Gastrocnemius medialis (tissue), 4 donors: ENCODE data around the gene SV2B. TPM values are rescaled to one million over a fixed set of nuclear protein-coding genes. Genes with fewer than 3 reads are reported as not detected.

Experiments
- ATAC-seq, 2 donors: fragments of 150-250 bp; one replicate each; pipeline ENCODE4 v1.9.1; 2016
- DNase-seq, 2 donors: peaks; one replicate each; pipeline ENCODE4 v3.0.0-alpha.2; 2019
- H3K27ac ChIP-seq, 4 donors: fragments of 200-600 bp; sonication (generic); 1 replicate in 1 of 4; 2 replicates in 3 of 4; pipeline ENCODE4 v1.5.1; 2016 to 2018; ENCODE audit warnings: mild to moderate bottlenecking in 2 of 4, moderate library complexity in 1 of 4
- H3K27me3 ChIP-seq, 3 donors: fragments of 200-600 bp; sonication (generic) in 2 of 3; 1 replicate in 1 of 3; 2 replicates in 2 of 3; pipeline versions ENCODE4 v1.5.1 to v1.6.0; 2016 to 2019; ENCODE audit warnings: mild to moderate bottlenecking in 1 of 3, moderate library complexity in 1 of 3
- H3K36me3 ChIP-seq, 2 donors: fragments of 200-600 bp; sonication (generic) in 1 of 2; one replicate each; pipeline ENCODE4 v1.5.1; 2017 to 2018
- H3K4me1 ChIP-seq, 2 donors: fragments of 200-600 bp; sonication (generic) in 1 of 2; one replicate each; pipeline ENCODE4 v1.5.1; 2016 to 2017; ENCODE audit warnings: mild to moderate bottlenecking in 2 of 2
- H3K4me3 ChIP-seq, 4 donors: fragments of 200-600 bp; sonication (generic) in 3 of 4; 1 replicate in 1 of 4; 2 replicates in 3 of 4; pipeline ENCODE4 v1.5.1; 2016 to 2019; ENCODE audit warnings: mild to moderate bottlenecking in 2 of 4
- H3K9me3 ChIP-seq, 3 donors: fragments of 200-600 bp; sonication (generic) in 2 of 3; 1 replicate in 1 of 3; 2 replicates in 2 of 3; pipeline ENCODE4 v1.5.1; 2016 to 2019
- POLR2A ChIP-seq, 2 donors: fragments of 450-650 bp; IDR thresholded peaks; one replicate each; pipeline ENCODE4 v1.6.1; 2017; ENCODE audit warnings: antibody characterized with exemption in 2 of 2, mild to moderate bottlenecking in 2 of 2, moderate library complexity in 2 of 2
- in situ Hi-C, 4 donors: fragments of 200-750 bp; cut with MboI; loops; one replicate each; pipeline versions ENCODE4 v1.15.0 to v1.8.0; 2017; ENCODE audit warnings: low sequenced_read_pairs in 4 of 4
- intact Hi-C: fragments of 100-400 bp; cut with DNase I; formaldehyde crosslinking; loops from one replicate; pipeline ENCODE4 v1.15.1; 2023; ENCODE audit warnings: low total_unique reads
- total RNA-seq, 4 donors: library from RNA; depleted of rRNA; stranded (reverse); fragments of >200 nt; gene quantifications; one replicate each; pipeline versions ENCODE4 v1.1.0 to v1.2.3, GENCODE V29; 2016
- TF ChIP-seq, protein P1 (sequence below), 5 experiments: fragments of 450-650 bp in 3 of 5; fragments of 200-600 bp in 2 of 5; sonication (generic) in 2 of 5; IDR thresholded peaks in 4 of 5; conservative IDR thresholded peaks in 1 of 5; 1 replicate in 4 of 5; 2 replicates in 1 of 5; pipeline ENCODE4 v1.5.1; 2016 to 2019; ENCODE audit warnings: antibody characterized with exemption in 5 of 5, mild to moderate bottlenecking in 3 of 5, moderate library complexity in 3 of 5

SV2B gene
- total RNA-seq, 4 donors from 2014 or later: 0.36 to 0.89 (median 0.67) TPM

- Histone ChIP-seq H3K4me1 (no peaks in the 10 kb centered on the region), H3K27me3 (no peaks in the 10 kb centered on the region), H3K4me3 (no peak overlapping the region), H3K36me3 (no peaks in the 10 kb centered on the region), H3K9me3 (no peaks in the 10 kb centered on the region), H3K27ac (no peak overlapping the region)
- in situ Hi-C loops (no loop called here), intact Hi-C loops (no loop called here)
- TF ChIP-seq, protein P1, sequence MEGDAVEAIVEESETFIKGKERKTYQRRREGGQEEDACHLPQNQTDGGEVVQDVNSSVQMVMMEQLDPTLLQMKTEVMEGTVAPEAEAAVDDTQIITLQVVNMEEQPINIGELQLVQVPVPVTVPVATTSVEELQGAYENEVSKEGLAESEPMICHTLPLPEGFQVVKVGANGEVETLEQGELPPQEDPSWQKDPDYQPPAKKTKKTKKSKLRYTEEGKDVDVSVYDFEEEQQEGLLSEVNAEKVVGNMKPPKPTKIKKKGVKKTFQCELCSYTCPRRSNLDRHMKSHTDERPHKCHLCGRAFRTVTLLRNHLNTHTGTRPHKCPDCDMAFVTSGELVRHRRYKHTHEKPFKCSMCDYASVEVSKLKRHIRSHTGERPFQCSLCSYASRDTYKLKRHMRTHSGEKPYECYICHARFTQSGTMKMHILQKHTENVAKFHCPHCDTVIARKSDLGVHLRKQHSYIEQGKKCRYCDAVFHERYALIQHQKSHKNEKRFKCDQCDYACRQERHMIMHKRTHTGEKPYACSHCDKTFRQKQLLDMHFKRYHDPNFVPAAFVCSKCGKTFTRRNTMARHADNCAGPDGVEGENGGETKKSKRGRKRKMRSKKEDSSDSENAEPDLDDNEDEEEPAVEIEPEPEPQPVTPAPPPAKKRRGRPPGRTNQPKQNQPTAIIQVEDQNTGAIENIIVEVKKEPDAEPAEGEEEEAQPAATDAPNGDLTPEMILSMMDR (IDR thresholded peaks at IDR 0.05 in 4 of 5, conservative IDR thresholded peaks at IDR 0.05 in 1 of 5): no peak
- TF ChIP-seq POLR2A (IDR thresholded peaks at IDR 0.05): no peak
- ATAC-seq (no peak), DNase-seq (no peak)
Measured at GRCh38 chr15:91329914-91330313, 229.9 kb downstream of the SV2B start.

DNA sequence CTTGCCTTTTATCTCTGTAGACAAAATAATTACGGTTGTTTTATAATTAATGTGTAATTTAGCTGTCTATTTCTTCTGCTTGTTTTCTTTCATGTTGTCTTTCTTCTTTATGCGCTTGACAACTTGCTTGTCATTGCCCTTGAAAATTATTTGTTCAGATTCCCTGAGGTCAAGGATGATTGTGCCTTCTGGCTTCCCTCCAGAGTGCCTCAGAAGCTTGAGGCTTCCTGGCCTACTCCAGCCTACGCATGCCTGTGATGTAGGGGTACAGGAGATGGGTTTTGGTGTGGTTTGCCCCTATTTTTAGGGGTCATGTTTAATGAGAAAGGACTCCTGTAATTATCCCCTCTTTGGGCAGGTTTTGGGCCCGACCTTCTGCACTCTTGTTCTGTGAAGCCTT lies 231.5 kb downstream of the SV2B start:
- Histone ChIP-seq H3K36me3 (no peaks in the 10 kb centered on the region), H3K27ac (no peak overlapping the region), H3K27me3 (no peaks in the 10 kb centered on the region), H3K9me3 (no peaks in the 10 kb centered on the region), H3K4me1 (no peaks in the 10 kb centered on the region), H3K4me3 (no peak overlapping the region)
- no peak for DNase-seq
- intact Hi-C loops: no loop called here
- no peak for TF ChIP-seq POLR2A (IDR thresholded peaks at IDR 0.05)
- TF ChIP-seq, protein P1 (IDR thresholded peaks at IDR 0.05 in 4 of 5, conservative IDR thresholded peaks at IDR 0.05 in 1 of 5): no peak
- no peak for ATAC-seq
- in situ Hi-C loops: no loop called here

- Histone ChIP-seq H3K4me1 (no peaks in the 10 kb centered on the region), H3K36me3 (no peaks in the 10 kb centered on the region), H3K9me3 (no peaks in the 10 kb centered on the region), H3K27ac (no peak overlapping the region), H3K27me3 (no peaks in the 10 kb centered on the region), H3K4me3 (no peak overlapping the region)
- intact Hi-C loops: no loop called here
- no peak for ATAC-seq
- no peak for DNase-seq
- in situ Hi-C loops: no loop called here
- TF ChIP-seq, protein P1 (IDR thresholded peaks at IDR 0.05 in 4 of 5, conservative IDR thresholded peaks at IDR 0.05 in 1 of 5): no peak
- no peak for TF ChIP-seq POLR2A (IDR thresholded peaks at IDR 0.05)
Measured at GRCh38 chr15:91335702-91336101, 235.6 kb downstream of the SV2B start.

GRCh38 chr15:91336687-91337086 lies 236.6 kb downstream of the SV2B start:
- H3K27ac ChIP-seq: no peak overlapping the region
- no peaks in the 10 kb centered on the region for H3K4me1 ChIP-seq
- intact Hi-C loops: no loop called here
- no peak for TF ChIP-seq POLR2A (IDR thresholded peaks at IDR 0.05)
- TF ChIP-seq, protein P1 (IDR thresholded peaks at IDR 0.05 in 4 of 5, conservative IDR thresholded peaks at IDR 0.05 in 1 of 5): no peak
- in situ Hi-C loops: no loop called here
- no peaks in the 10 kb centered on the region for H3K9me3 ChIP-seq
- no peaks in the 10 kb centered on the region for H3K27me3 ChIP-seq
- H3K4me3 ChIP-seq: no peak overlapping the region
- no peak for DNase-seq
- no peaks in the 10 kb centered on the region for H3K36me3 ChIP-seq
- no peak for ATAC-seq

DNA sequence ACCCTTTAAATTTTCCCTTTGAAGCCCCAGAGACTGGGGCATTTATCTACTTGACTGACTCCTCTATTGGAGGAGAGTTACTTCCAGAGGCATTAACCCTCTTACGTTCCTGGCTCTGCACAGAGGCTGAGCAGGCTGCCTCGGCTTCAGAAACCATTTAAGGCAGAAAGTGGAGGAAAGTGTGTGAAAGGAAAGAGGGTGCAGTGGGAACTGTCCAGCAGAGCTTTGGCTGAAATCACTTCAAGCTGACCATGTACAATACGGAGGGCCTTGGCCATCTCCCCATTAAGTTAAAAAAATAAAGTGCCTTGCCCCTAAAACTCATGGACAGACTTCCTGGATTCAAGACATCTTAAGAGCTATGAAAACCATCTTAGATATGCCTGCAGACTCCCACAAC lies 238.7 kb downstream of the SV2B start:
- intact Hi-C loops (no loop called here), in situ Hi-C loops (no loop called here)
- H3K4me1 ChIP-seq: no peaks in the 10 kb centered on the region
- H3K27ac ChIP-seq: no peak overlapping the region
- DNase-seq (no peak), ATAC-seq (no peak)
- H3K36me3 ChIP-seq: no peaks in the 10 kb centered on the region
- H3K9me3 ChIP-seq: no peaks in the 10 kb centered on the region
- TF ChIP-seq POLR2A (IDR thresholded peaks at IDR 0.05): no peak
- TF ChIP-seq, protein P1 (IDR thresholded peaks at IDR 0.05 in 4 of 5, conservative IDR thresholded peaks at IDR 0.05 in 1 of 5): no peak
- no peaks in the 10 kb centered on the region for H3K27me3 ChIP-seq
- H3K4me3 ChIP-seq: no peak overlapping the region
